GM12878 (cell line): ENCODE measurements around the gene RAPGEF6.

Experiments
- BCL11A ChIP-seq: IDR thresholded peaks from 2 replicates; pipeline ENCODE4 v1.6.1; 2011; ENCODE audit warnings: low read depth, low read length
- CTCF ChIP-seq, 3 experiments: IDR thresholded peaks in 2 of 3; conservative IDR thresholded peaks in 1 of 3; 2 replicates each; pipeline ENCODE4 v1.5.1; 2011; ENCODE audit warnings: low read depth in 3 of 3, low read length in 3 of 3, mild to moderate bottlenecking in 3 of 3, control low read depth in 2 of 3, moderate library complexity in 2 of 3, inconsistent platforms in 1 of 3, mixed read lengths in 1 of 3; ENCODE audit not compliant: control insufficient read depth in 2 of 3, insufficient read depth in 1 of 3; ENCODE audit errors: extremely low read depth in 1 of 3
- HCFC1 ChIP-seq: fragments of 150-350 bp; IDR thresholded peaks from 2 replicates; pipeline ENCODE4 v1.6.1; 2014; ENCODE audit warnings: low read length
- POLR2A ChIP-seq: IDR thresholded peaks from 2 replicates; pipeline ENCODE4 v1.6.1; 2011; ENCODE audit warnings: low read depth, mild to moderate bottlenecking, low read length
- SIN3A ChIP-seq: IDR thresholded peaks from 2 replicates; pipeline ENCODE4 v1.6.1; 2012; ENCODE audit warnings: low read depth, low read length, improper control_type of control experiment
- SKIL ChIP-seq: fragments of 450-650 bp; IDR thresholded peaks from 2 replicates; pipeline ENCODE4 v1.6.1; 2017; ENCODE audit warnings: mild to moderate bottlenecking, low read depth, inconsistent platforms; ENCODE audit not compliant: poor library complexity, severe bottlenecking
- STAT3 ChIP-seq: IDR thresholded peaks from 2 replicates; pipeline ENCODE4 v1.6.1; 2011; ENCODE audit warnings: low read depth, low read length, improper control_type of control experiment
- TAF1 ChIP-seq: IDR thresholded peaks from 2 replicates; pipeline ENCODE4 v1.6.1; 2011; ENCODE audit warnings: mild to moderate bottlenecking, low read depth, low read length, borderline replicate concordance
- YY1 ChIP-seq: IDR thresholded peaks from 2 replicates; pipeline ENCODE4 v1.6.1; 2011; ENCODE audit warnings: low read depth, mild to moderate bottlenecking, low read length
- ZBTB33 ChIP-seq: fragments of 450-650 bp; IDR thresholded peaks from 2 replicates; pipeline ENCODE4 v1.6.1; 2017; ENCODE audit warnings: mild to moderate bottlenecking

- TF ChIP-seq BCL11A (no peak), SIN3A (no peak), SKIL (no peak), TAF1 (no peak), STAT3 (no peak), HCFC1 (no peak), POLR2A (no peak), YY1 (no peak), ZBTB33 (no peak), CTCF (IDR thresholded peaks at IDR 0.05 in 2 of 3, conservative IDR thresholded peaks at IDR 0.05 in 1 of 3; ENCODE audit: control insufficient read depth in 2 of 3, extremely low read depth in 1 of 3, insufficient read depth in 1 of 3, low read depth in 3 of 3, low read length in 3 of 3) (no peak)
These were observed 109.2 kb downstream of the RAPGEF6 start for GRCh38 chr5:131525805-131526204.
